22Rv1 (cell line): ENCODE measurements around the gene TIMM9.

Experiments used
- CTCF ChIP-seq: fragments of 450-650 bp; IDR thresholded peaks from 2 replicates; pipeline ENCODE4 v1.5.1; 2017; ENCODE audit warnings: mild to moderate bottlenecking
- ZFX ChIP-seq: fragments of 450-650 bp; IDR thresholded peaks from 2 replicates; pipeline ENCODE4 v1.6.1; 2017; ENCODE audit warnings: antibody characterized with exemption, borderline replicate concordance

GRCh38 chr14:58398895-58399294, 28.4 kb downstream of the TIMM9 start:
- TF ChIP-seq CTCF = no peak
- TF ChIP-seq ZFX = no peak
